Measurements from ENCODE around the gene EXOSC5.
"Not testable (repeated sequence)": the region's sequence is repeated elsewhere in the genome, so short reads cannot be mapped to it uniquely, and the experiment has no call there.

The EXOSC5 gene

GRCh38 chr19:41405776-41406175 lies 8.6 kb upstream of the EXOSC5 start:
- DNase-seq (ENCODE audit: low read depth in 2 of 2) = no peak

DNA sequence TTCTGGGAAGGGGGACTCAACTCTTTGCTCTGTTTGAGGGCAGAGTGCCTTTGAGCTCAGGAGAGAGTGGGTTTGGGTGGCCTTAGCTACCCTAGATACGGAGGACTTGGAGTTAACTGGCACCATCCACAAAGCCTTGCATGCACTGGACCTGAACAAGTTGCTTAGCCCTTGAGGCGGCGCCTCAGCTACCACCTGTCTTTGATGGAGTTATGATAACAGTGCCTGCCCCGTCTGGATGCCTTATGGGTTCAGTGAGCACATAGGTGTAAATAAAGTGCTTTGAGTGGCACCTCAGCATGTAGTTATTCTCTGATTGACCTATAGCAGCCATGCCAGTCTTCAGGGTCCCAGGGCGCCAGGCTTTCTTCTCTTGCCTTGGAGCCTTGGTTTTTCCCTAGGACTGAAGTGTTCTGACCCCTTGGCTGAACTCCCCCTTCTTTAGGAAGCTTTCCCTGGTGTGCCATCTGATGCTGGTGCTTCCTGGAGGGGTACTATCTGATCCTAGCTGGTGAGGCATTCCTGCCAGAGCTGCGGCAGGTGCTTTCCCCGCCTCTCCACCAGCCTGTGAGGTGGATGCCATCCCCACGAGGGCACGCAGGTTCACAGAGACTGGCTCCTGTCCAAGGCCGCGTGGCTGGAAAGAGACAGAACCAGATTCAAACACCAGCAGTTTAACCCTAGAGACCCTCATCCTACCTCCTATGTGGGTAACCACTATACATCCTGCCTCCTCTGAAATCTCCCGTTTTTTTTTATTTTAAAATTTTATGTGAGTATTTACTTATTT lies 6.2 kb upstream of the EXOSC5 start:
- DNase-seq (ENCODE audit: low read depth in 2 of 2) = no peak

GRCh38 chr19:41402010-41402409 lies 4.9 kb upstream of the EXOSC5 start:
- DNase-seq (ENCODE audit: low read depth in 2 of 2) = no peak

GRCh38 chr19:41401483-41401882 lies 4.3 kb upstream of the EXOSC5 start:
- DNase-seq (ENCODE audit: low read depth in 2 of 2) = no peak

DNA sequence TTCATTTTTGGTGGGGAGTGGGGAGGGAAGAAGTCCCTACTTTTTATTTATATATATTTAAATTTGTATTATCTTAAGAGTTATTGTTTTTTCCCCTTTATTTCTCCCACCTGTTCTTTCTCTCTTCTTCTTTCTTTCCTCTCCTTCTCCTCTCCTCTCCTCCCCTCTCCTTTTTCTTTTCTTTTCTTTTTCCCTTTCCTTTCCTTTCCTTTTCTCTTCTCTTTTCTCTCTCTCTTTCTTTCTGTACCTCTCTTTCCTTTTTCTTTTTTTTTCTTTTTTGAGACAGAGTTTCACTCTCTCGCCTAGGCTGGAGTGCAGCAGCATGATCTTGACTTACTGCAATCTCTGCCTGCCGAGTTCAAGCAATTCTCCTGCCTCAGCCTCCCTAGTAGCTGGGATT lies 2.4 kb upstream of the EXOSC5 start:
- no peak for DNase-seq (ENCODE audit: low read depth in 2 of 2)

DNA sequence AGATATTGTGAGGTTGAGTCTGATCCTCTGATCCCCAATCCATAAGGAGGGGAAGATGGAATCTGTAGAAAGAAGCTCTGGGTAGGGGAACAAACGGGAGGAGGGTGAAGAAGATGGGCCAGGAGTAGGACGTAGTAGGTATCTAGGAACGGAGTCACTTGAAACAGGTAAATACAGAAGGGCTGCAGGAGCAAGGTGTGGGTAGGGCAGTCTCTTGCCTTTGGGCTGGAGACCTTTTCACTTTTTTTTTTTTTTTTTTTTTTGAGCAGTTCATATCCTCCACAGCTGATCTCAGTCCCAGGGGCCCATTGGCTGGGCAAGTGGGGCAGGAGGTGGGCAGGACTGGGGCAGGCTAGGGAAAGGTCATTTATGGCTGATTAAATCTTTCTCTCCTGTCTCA lies 1.9 kb upstream of the EXOSC5 start:
- DNase-seq (ENCODE audit: low read depth in 2 of 2) = no peak

DNA sequence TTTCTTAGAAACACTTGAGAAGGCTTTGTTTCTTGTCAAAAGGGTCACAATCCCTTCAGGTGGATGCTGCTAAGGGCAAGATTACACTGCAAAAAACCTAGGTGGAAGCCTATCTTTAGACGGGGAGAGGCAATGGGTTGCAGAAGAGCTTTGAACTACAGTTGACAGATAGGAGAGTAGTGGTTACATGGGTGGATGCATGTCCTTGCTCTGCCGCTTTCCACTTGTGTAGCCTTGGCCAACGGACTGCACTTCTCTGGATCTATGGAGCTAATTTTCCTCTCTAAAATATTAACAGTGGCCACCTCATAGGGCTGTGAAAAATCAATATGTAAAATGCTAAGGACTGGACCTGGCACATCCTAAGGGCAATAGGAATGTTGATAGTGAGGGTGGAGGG lies 1.4 kb upstream of the EXOSC5 start:
- DNase-seq (ENCODE audit: low read depth in 2 of 2) = no peak

DNA sequence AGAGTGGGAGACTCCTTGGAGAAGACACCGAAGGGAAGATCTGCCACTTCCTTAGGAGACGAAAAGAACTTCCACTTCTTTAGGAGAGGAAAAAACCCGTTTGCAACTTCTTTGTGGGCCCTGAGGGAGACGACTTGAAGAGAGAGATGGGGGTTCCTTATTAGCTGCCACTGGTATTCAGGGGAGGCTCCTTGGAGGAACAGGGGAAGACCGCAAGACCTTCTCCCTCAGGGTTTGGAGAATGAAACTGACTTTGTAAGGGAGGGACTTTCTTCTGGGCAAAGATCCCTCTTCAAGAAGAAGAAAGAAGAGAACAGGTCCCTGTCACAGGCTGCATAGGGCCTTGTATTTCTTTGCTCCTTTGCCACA lies 875 bp upstream of the EXOSC5 start:
- no peak for DNase-seq (ENCODE audit: low read depth in 2 of 2)

- DNase-seq (ENCODE audit: low read depth in 2 of 2) = no peak
Observed at GRCh38 chr19:41395355-41395754, 1.8 kb downstream of the EXOSC5 start.

DNA sequence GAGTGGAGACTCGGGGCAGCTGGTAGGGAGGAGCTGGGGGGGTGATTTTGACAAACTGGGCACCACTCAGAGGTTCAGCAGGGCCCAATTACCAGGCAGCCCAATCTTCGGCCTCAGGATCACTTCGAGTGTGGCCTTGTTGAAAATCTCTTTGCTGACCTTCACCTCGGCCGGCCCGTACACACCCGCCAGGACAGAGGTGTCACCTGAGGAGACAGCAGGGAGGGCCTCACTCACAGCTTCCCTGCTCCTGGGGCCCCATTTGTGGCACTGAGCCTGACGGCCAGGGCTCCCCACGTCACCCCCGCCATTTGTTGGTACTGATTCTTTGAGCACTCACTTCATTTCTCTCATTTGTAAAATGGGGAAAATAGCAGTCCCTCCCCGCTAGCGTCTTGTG lies 4.4 kb downstream of the EXOSC5 start:
- no peak for DNase-seq (ENCODE audit: low read depth in 2 of 2)

GRCh38 chr19:41391618-41392017 lies 5.5 kb downstream of the EXOSC5 start:
- DNase-seq (ENCODE audit: low read depth in 2 of 2) = no peak

DNA sequence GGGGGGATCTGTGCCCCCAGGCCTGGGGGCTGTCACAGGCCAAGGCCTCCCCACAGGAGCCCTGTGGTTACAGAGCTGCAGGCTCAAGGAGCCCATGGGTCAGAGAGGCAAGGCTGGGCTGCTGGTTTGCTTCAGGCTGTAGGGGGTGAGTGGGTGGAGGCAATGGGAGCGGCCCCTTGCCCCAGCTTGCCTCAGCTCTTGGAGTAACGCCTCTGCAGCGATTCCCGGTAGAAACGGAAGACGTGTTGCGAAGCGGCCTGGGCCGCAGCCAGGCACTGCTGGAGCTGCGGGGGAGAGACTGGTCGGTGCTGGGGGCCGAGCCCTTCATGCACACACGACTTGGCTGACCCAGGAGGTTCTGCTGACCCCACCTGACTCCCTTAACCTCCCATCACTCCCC lies 10.7 kb downstream of the EXOSC5 start:
- DNase-seq (ENCODE audit: low read depth in 2 of 2) = no peak

DNA sequence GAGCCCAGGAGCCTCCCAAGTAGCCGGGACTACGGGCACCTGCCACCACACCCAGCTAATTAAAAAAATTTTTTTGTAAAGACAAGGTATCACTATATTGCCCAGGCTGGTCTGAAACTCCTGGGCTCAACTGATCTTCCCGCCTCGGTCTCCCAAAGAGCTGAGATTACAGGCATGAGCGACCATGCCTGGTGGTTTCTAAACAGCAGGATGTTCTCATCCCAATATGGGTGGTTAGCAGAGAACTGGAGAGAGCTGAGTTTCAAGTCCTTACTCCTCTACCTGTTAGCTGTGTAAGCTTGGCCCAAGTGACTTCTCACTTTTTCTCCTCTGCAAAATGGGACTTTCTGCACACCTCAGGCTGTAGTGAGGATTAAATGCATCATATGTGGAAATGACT lies 12.8 kb downstream of the EXOSC5 start:
- no peak for DNase-seq (ENCODE audit: low read depth in 2 of 2)

GRCh38 chr19:41381536-41381935 lies 15.6 kb downstream of the EXOSC5 start:
- DNase-seq (ENCODE audit: low read depth in 2 of 2) = not testable (repeated sequence)

DNA sequence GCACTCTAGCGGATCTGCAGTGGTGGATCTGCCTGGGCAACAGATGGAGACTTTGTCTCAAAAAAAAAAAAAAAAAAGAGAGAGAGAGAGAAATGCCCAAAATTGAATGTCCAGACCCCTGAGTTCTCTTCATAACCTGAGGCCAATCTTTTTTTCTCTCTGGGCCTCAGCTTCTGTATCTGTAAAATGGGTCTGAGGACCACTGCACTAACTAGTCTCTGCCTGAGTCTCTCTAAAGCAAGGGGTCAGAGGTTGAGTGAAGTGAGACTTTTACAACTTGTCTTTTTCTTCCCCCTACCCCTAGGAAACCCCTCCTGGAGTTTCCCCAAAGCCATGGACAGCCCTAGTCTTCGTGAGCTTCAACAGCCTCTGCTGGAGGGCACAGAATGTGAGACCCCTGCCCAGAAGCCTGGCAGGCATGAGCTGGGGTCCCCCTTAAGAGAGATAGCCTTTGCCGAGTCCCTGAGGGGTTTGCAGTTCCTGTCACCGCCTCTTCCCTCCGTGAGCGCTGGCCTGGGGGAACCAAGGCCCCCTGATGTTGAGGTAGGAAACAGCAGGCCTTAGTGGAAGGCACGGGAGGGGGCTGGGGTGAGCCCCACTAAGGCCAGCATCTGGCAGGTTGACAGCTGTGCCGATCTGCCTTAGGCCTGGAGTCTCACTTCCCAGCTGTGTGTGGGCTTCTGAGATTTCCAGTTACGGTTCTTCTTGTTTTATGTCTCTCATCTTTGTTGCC lies 19.0 kb downstream of the EXOSC5 start:
- DNase-seq (ENCODE audit: low read depth in 2 of 2) = no peak

GRCh38 chr19:41376998-41377365 lies 20.2 kb downstream of the EXOSC5 start:
- DNase-seq (ENCODE audit: low read depth in 2 of 2) = no peak

DNA sequence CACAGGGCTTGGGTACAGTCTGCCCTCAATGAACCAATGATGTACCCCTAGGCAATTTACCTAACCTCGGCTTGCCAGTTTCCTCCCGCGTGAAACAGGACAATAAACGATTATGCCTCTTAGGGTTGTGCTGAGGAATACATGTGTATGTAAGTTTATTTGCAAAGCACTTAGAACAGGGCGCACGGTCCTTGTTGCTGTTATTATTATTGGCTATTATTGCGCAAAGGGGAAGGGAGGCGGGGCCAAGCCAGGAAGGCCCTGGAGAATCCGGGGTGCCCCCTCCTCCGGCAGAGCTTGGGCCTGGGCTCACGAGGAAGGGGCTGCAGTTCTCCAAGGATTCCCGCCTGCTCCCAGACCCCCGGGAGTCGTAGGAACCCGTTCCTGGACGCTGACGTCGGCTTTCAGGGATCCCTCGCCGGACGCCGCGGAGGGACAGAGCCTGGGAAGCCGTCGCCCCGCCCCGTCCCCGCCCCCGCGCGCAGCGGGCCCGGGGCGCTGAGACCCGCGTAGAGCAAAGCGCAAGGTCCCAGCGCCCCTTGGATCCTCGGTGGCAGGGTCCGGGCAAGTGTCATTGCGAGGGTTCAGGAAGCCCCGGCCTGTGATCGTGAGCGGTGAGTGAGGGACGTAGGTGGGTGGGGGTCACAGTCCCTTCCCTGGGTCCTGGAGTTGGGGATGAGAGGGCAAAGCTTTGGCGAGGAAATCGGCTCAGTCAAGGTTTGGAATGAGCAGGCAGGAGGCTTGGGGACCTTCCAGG lies 20.7 kb downstream of the EXOSC5 start, which contains the start of gene TMEM91:
TMEM91 (plus strand) TSS at position 293 of the 757 bp plus-strand sequence. CDS start 1,777 bp downstream, outside the sequence.
- DNase-seq (ENCODE audit: low read depth in 2 of 2) = no peak

DNA sequence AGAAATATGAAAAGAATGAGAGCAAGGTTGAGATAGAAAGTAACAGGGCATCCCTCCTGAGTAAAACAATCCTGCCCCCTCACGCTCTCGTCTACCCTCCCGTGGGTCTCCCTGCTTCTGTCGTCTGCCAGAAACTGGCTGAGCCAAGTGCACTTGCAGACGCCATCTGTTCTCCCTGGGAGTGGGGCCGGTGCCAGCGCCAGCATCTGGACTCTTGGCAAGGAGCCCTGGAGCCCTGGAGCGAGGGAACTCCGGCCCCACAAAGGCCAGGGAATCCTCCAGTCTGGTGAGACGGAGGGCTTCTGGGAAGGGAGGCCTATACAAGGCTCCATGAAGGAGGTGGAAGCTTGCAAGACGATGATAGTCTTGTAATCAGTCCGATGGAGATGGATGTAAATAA lies 23.2 kb downstream of the EXOSC5 start:
- DNase-seq (ENCODE audit: low read depth in 2 of 2) = no peak

DNA sequence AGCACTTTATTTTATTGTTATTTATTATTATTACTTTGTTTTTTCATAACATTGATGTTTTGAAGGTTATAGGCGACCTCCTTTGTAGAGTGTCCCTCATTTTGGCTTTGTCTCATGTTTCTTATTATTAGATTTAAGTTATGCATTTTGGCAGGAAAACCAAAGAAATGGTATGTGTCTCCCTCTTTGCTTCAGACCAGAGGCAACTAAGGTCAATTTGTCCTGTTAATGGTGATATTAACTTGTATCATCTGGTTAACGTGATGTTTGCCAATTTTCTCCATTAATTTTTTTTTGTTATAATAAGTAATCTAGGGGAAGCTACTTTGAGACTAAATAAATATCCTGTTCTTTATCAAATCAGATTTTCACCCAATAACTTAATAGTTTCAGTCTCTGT lies 24.7 kb downstream of the EXOSC5 start:
- no peak for DNase-seq (ENCODE audit: low read depth in 2 of 2)

- no peak for DNase-seq (ENCODE audit: low read depth in 2 of 2)
Observed at GRCh38 chr19:41371541-41371940, 25.6 kb downstream of the EXOSC5 start.

DNA sequence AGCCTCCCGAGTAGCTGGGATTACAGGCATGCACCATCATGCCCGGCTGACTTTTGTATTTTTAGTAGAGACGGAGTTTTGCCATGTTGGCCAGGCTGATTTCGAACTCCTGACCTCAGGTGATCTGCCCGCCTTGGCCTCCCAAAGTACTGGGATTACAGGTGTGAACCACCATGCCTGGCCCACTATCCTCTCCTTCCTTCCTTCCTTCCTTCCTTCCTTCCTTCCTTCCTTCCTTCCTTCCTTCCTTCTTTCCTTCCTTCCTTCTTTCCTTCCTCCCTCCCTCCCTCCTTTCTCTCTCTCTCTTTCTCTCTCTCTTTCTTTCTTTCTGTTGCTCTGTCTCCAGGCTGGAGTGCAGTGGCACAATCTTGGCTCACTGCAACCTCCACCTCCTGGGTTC lies 26.0 kb downstream of the EXOSC5 start:
- DNase-seq (ENCODE audit: low read depth in 2 of 2) = not testable (repeated sequence)

DNA sequence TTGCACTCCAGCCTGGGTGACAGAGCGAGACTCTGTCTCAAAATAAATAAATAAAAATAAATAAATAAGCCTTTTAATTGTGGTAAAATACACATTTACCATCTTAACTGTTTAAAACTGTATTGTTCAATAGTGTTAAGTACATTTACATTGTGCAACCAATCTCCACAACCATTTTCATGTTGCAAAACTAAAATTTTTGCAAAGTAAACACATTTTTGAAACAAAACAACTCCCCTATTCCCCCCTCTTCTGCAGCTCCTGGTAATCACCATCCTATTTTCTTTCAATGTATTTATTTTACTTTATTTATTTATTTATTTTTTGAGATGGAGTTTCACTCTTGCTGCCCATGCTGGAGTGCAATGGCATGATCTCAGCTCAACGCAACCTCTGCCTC lies 27.4 kb downstream of the EXOSC5 start:
- DNase-seq (ENCODE audit: low read depth in 2 of 2) = no peak

- DNase-seq (ENCODE audit: low read depth in 2 of 2) = no peak
Observed at GRCh38 chr19:41367848-41368301, 29.3 kb downstream of the EXOSC5 start.

Measured in stimulated activated CD8-positive, alpha-beta memory T cell treated with anti-CD3 and anti-CD28 coated beads, Interleukin-7, amount 100 ng/mL, for 1 hour (primary cell).